ENCODE data around the gene EML4.
A peak's percentile ranks its signal among the peaks of the same experiment; 100 is the strongest.

Gene EML4

GRCh38 chr2:42307180-42307579 is 138.0 kb downstream of the EML4 start:
- DNase-seq (ENCODE audit: low spot score): no peak

- DNase-seq (ENCODE audit: low spot score): no peak
These were observed 140.2 kb downstream of the EML4 start for GRCh38 chr2:42309366-42309765.

DNA sequence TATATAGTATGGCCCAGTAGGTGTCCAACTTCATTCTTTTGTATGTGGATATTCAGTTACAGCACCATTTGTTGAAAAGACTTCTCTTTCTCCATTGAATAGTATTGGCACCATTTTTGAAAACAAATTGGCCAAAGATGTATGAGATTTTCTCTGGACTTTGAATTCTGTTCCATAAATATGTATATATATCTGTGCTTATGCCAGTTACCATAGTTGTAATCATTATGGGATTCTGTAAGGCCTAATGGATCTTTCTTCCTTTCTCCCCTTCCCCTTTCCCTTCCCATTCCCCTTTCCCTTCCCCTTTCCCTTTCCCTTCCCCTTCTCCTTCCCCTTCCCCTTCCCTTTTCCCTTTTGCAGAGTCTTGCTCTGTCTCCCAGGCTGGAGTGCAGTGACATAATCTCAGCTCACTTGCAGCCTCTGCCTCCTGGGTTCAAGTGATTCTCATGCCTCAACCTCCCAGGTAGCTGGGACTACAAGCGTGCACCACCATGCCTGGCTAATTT is 140.9 kb downstream of the EML4 start:
- no peak for DNase-seq (ENCODE audit: low spot score)

DNA sequence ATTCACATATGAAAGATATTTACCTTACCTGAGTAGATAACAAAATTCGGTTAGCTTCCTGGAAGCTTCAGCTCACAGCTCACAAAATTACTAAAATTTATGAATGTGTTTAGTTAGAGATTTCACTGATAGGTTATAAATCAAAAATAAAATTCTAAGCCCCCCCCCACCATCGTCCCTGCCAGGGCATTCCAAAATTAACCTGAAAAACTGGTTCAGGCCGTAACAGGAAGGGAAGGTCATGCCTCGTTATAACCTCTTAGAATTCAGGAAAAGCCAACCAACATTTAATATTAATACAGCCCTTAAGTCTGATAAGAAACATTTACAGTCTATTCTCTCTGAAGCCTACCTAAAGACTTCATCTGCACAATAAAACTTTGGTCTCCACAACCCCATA is 143.0 kb downstream of the EML4 start:
- no peak for DNase-seq (ENCODE audit: low spot score)

DNA sequence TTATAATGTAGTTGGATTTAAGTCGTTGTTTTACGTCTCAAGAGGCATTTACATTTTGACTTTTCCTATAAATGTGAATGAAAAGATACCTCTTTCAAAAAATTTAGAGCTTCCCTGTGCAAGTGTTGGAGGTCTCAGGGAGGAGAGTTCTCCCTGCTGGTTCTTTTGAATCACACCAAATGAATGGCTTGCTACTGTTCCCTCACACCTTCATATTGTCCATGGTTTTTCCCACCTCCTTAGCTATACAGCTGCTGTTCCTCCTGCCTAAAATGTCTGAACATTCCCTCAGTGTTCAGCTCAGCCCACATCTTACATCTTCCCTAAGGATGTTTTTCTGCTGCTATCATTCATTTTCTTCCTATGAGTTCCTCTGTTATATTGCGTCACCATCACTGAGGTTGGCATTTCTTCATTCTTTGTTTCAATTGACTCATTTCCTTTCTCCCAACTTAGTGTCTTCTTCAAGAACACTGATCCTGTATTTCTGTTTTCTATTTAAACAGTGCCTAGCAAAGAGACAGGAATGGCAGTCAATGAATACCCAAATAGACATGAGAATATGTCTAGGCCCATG is 145.8 kb downstream of the EML4 start:
- no peak for DNase-seq (ENCODE audit: low spot score)

GRCh38 chr2:42315844-42316470 is 146.8 kb downstream of the EML4 start:
- DNase-seq (ENCODE audit: low spot score): no peak

- no peak for DNase-seq (ENCODE audit: low spot score)
These were observed 147.8 kb downstream of the EML4 start for GRCh38 chr2:42316910-42317309.

DNA sequence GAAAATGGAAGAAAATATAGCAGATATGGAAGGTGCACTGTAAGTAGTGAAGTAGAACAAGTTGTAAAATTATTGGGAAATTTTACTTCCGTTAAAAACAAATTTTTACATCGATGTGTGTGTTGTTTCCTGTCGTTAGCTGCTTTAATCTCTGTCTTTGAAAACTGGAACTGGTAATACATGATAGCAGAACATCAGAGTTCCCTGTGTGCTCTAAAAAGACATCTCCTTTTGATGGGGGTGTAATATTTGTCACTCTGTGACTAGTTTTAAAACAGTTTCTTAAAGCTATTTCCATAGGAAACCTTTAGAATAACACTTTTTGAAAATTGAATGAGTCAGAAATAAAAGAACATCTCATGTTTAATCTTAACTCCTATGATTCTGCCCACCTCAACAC is 148.3 kb downstream of the EML4 start:
- no peak for DNase-seq (ENCODE audit: low spot score)

DNA sequence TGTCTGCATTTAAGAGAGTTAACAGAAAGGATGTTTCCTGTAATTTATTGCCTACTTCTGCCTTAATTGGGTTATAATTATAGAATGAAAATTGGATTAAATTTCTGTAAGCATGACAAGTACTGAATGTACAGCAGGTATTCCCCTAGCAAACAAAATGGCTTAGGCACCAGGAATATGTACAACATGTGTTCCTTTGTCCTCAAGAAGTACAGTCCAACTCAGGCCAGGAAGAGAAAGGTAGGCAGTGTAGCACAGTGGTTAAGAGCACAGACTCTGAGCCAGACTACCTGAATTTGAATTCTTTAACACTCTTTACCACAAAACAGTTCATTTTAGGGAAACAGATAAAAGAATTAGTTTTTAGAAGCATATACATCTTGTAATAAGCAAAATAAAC is 148.8 kb downstream of the EML4 start:
- DNase-seq (ENCODE audit: low spot score): no peak

GRCh38 chr2:42319265-42319664 is 150.1 kb downstream of the EML4 start:
- DNase-seq (ENCODE audit: low spot score): no peak

DNA sequence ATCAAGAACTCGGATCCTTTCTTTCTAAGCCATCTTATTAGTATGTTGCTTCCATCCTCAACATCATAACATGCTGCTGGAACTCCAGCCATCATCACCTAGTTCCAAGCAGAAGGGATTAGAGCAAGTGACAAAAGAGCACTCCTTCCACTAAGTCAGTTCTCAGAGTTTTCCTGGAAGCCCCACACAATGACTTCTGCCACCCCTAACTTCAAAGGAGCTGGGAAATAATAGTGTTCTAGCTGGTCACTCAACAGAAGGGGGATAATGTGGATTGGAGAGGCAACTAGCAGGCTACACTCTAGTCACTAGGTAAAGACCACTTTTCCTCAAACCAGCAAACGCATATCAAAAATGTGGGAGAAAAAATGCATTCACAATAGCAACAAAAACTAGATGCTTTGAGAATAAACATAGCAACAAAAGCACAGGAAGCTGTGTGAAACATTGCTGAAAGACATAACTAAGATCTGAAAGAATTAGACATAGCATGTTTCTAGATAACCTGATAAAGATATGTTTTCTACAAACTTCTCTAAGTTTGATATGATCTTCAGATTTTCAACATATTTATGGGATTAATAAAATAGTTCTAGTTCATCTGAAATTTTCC is 152.4 kb downstream of the EML4 start:
- DNase-seq (ENCODE audit: low spot score): no peak

DNA sequence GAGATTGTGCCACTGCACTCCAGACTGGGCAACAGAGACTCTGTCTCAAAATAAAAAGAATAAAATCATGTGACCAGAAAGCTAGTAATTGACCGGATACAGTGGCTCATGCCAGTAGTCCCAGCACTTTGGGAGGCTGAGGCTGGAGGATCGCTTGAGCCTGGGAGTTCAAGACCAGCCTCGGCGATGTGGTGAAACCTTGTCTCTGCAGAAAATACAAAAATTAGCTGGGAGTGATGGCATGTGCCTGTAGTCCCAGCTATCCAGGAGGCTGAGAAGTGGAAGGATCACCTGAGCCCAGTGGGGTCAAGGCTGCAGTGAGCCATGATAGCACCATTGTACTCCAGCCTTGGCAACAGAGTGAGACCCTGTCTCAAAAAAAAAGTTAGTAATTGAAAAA is 155.1 kb downstream of the EML4 start:
- no peak for DNase-seq (ENCODE audit: low spot score)

GRCh38 chr2:42324949-42325348 is 155.8 kb downstream of the EML4 start:
- no peak for DNase-seq (ENCODE audit: low spot score)

DNA sequence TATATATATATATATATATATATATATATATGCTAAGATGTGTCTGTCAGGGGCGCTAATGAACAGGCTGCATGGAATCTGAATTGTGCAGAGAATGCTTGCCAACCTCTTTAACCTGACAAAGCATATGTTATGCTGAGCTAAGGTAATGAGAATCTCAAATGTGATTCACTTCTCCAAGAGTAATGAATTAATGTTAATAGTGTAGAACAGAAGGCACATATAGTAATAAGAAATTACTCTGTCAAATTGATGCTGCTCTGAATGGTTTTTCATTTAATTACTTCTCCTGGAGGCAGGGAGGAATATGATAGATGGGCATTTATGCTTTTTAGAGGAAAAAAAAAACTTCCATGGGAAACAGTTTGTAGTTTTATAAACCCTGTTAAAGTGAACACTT is 156.5 kb downstream of the EML4 start:
- no peak for DNase-seq (ENCODE audit: low spot score)

GRCh38 chr2:42327125-42327524 is 158.0 kb downstream of the EML4 start:
- no peak for DNase-seq (ENCODE audit: low spot score)

- peak; percentile 18 for DNase-seq (ENCODE audit: low spot score)
These were observed 159.1 kb downstream of the EML4 start for GRCh38 chr2:42328148-42328833.

DNA sequence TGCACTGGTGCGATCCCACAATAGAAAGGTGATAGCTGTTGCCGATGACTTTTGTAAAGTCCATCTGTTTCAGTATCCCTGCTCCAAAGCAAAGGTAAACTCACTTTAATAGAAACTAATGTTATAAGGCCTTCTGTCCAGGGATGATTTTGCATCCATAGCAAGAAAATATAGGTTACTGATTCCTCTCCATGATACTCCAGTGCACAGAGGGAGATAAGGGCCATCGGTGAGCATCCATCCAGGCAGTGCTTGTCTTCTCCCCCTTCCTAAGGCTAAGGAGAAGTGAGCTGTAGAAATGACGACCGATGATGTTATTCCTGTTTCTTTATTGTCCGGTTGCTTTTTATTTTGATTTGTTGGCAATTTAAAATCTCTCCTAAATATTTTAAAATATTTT is 159.8 kb downstream of the EML4 start:
- DNase-seq (ENCODE audit: low spot score): no peak

DNA sequence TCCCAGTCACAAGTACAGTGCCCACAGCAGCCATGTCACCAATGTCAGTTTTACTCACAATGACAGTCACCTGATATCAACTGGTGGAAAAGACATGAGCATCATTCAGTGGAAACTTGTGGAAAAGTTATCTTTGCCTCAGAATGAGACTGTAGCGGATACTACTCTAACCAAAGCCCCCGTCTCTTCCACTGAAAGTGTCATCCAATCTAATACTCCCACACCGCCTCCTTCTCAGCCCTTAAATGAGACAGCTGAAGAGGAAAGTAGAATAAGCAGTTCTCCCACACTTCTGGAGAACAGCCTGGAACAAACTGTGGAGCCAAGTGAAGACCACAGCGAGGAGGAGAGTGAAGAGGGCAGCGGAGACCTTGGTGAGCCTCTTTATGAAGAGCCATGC is 160.6 kb downstream of the EML4 start:
- no peak for DNase-seq (ENCODE audit: low spot score)

DNA sequence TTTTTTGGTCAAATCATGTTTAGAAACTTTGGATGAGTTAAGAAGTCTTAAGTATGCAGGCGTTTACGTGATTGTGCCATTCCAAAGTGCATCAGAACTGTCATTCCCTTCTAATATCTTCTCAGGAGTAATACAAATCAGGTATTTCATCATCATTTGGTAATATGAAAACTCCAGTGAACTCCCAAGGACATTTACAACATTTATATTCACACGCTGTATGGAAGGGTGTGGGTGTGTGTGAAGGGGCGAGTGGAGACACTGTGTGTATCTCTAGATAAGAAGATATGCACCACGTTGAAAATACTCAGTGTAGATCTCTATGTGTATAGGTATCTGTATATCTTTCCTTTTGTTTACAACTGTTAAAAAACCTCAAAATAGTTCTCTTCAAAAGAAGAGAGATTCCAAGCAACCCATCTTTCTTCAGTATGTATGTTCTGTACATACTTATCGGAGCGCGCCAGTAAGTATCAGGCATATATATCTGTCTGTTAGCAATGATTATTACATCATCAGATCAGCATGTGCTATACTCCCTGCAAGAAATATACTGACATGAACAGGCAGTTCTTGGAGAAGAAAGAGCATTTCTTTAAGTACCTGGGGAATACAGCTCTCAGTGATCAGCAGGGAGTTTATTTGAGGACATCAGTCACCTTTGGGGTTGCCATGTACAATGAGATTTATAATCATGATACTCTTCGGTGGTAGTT is 162.6 kb downstream of the EML4 start:
- no peak for DNase-seq (ENCODE audit: low spot score)

DNA sequence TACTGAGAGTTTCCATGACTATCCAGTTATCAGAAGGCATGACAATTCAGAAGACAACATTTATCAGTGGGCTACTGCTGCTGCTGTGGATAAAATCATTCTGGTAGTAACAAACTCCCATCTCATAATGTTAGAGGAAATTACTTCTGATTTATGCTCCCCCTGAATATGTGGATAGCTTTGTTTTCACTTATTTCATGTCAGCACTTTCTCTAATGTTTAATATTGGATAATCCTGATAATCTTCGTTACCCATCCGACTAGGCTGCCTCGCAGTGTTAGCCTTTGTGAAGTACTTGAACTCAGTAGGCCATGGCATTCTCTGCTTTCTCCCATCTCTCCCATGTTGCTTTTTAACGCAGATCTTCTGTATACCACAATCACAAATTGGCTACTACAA is 163.4 kb downstream of the EML4 start:
- DNase-seq (ENCODE audit: low spot score): no peak

DNA sequence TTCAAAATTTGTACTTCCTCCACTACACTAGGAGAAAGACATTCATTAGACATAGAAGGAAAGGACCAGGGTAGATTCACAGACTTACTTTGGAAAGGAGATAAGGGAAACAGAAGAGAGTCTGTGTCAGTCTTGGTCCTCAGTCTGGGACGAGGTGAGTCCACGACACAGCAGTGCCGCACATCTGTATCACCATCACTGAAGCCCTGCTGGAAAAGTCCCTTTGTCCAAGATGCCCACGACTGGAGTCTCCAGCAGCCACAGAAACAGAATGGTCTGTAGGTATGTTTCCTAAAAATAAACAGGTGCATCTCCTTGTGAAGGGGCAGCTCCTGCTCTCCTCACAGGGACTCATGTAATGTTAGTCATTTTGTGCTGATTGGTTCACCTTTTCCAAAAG is 164.4 kb downstream of the EML4 start:
- no peak for DNase-seq (ENCODE audit: low spot score)

DNA sequence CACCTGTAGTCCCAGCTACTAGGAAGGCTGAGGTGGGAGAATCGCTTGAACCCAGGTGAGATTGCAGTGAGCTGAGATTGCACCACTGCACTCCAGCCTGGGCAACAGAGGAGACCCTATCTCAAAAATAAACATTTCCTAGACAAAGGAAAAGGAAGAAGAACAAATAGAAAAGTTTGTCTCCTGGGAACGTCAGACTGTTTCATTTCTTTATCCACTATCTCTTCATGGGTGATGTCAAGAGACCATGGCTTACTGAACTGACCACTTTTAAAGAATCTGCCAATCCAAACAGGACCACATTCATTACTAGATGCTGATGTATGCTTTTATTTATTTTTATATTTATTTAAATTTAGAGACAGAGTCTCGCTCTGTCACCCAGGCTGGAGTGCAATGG is 165.1 kb downstream of the EML4 start:
- no peak for DNase-seq (ENCODE audit: low spot score)

Data from CD4-positive, alpha-beta T cell treated with Interleukin-6 at 100 ng/mL for 8 hours (primary cell).